ENCODE results near the gene SLC25A21. TPM values are rescaled to one million over a fixed set of nuclear protein-coding genes. Genes with fewer than 3 reads are reported as not detected.

SLC25A21 gene
- total RNA-seq, 1 experiment from 2014 or later = 2.1 TPM

DNA sequence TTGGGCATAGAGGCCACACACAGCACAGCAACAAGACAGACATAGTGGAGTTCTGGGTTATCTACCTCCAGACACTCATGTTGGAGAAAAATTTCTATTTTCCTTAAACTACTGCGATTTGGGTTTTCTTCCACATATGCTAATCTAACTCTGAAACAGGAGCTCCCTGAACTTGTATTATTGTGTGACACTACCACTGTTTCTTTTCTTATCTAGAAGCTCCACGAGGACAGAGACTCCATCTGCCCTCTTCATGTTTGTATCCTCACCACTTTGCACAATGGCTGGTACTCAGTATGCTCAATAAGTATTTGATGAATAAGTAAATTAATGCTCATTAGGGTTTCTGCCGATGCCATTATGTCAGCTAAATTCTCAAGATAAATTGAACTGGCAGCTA is 292.1 kb downstream of the SLC25A21 start:
- TF ChIP-seq POLR2AphosphoS5 (IDR thresholded peaks at IDR 0.05; ENCODE audit: low read depth, low read length) (no peak), CTCF (IDR thresholded peaks at IDR 0.05) (no peak), TCF7L2 (IDR thresholded peaks at IDR 0.05; ENCODE audit: low read depth, low read length) (no peak), SIN3A (IDR thresholded peaks at IDR 0.05; ENCODE audit: borderline replicate concordance, insufficient read depth, low read depth, low read length) (no peak), REST (IDR thresholded peaks at IDR 0.05; ENCODE audit: insufficient read depth in 1 of 2, low read depth in 2 of 2, low read length in 1 of 2) (no peak)
- no TSS peak for BruUV-seq (replicated peaks)
- ChIA-PET CTCF (no interaction called here), POLR2A (no interaction called here)
- intact Hi-C loops (cut with micrococcal nuclease; ENCODE audit: unreplicated experiment) = no loop called here
- in situ Hi-C loops (cut with HindIII; ENCODE audit: low pct_unique_long_range_greater_than_20kb, low sequenced_read_pairs) = no loop called here
- Histone ChIP-seq H3K36me3 (ENCODE audit: control insufficient read depth, insufficient read depth, low read length) (no peaks in the 10 kb centered on the region), H3K4me3 (ENCODE audit: low read depth in 2 of 2, low read length in 2 of 2) (no peak overlapping the region), H3K4me1 (ENCODE audit: control insufficient read depth, insufficient read depth, low read length) (no peaks in the 10 kb centered on the region), H3K27me3 (ENCODE audit: control insufficient read depth, insufficient read depth, low read length) (no peaks in the 10 kb centered on the region), H3K27ac (ENCODE audit: low read length) (no peak overlapping the region), H3K9me3 (ENCODE audit: control insufficient read depth, insufficient read depth, low read depth, low read length) (no peaks in the 10 kb centered on the region)
- ATAC-seq (no peak), DNase-seq (ENCODE audit: low read depth, low spot score) (no peak)

DNA sequence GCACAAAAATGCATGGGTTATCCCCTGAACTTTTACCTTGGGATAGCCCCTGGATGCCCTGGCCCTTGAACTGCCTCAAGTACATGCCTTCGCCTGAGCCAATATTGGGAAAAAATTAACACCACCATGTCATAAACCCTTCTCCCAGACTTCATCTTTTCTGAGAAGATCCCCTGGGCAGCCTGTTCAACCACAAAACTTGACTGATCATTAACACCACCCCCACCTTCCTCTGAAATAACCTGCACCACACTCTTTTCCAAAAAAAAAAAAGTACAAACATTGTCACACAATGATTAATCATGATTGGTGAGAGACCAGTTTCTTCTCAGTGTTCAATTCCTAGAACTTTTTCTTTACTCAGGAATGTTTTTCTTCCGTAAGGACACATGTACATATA is 292.8 kb downstream of the SLC25A21 start:
- Histone ChIP-seq H3K27me3 (ENCODE audit: control insufficient read depth, insufficient read depth, low read length) (no peaks in the 10 kb centered on the region), H3K4me3 (ENCODE audit: low read depth in 2 of 2, low read length in 2 of 2) (no peak overlapping the region), H3K36me3 (ENCODE audit: control insufficient read depth, insufficient read depth, low read length) (no peaks in the 10 kb centered on the region), H3K9me3 (ENCODE audit: control insufficient read depth, insufficient read depth, low read depth, low read length) (no peaks in the 10 kb centered on the region), H3K27ac (ENCODE audit: low read length) (no peak overlapping the region), H3K4me1 (ENCODE audit: control insufficient read depth, insufficient read depth, low read length) (no peaks in the 10 kb centered on the region)
- intact Hi-C loops (cut with micrococcal nuclease; ENCODE audit: unreplicated experiment) (no loop called here), in situ Hi-C loops (cut with HindIII; ENCODE audit: low pct_unique_long_range_greater_than_20kb, low sequenced_read_pairs) (no loop called here)
- ChIA-PET POLR2A (no interaction called here), CTCF (no interaction called here)
- DNase-seq (ENCODE audit: low read depth, low spot score) = no peak
- TF ChIP-seq SIN3A (IDR thresholded peaks at IDR 0.05; ENCODE audit: borderline replicate concordance, insufficient read depth, low read depth, low read length) = no peak
- TF ChIP-seq TCF7L2 (IDR thresholded peaks at IDR 0.05; ENCODE audit: low read depth, low read length) = no peak
- ATAC-seq = no peak
- BruUV-seq (replicated peaks) = no TSS peak

GRCh38 chr14:36874396-36875138 is 297.8 kb downstream of the SLC25A21 start:
- no TSS peak for BruUV-seq (replicated peaks)

More at GRCh38 chr14:36874396-36875138, 297.8 kb downstream of the SLC25A21 start:
- Histone ChIP-seq H3K9me3 (ENCODE audit: control insufficient read depth, insufficient read depth, low read depth, low read length) (no peaks in the 10 kb centered on the region), H3K27ac (ENCODE audit: low read length) (no peak overlapping the region), H3K36me3 (ENCODE audit: control insufficient read depth, insufficient read depth, low read length) (no peaks in the 10 kb centered on the region), H3K27me3 (ENCODE audit: control insufficient read depth, insufficient read depth, low read length) (no peaks in the 10 kb centered on the region), H3K4me1 (ENCODE audit: control insufficient read depth, insufficient read depth, low read length) (no peaks in the 10 kb centered on the region), H3K4me3 (ENCODE audit: low read depth in 2 of 2, low read length in 2 of 2) (no peak overlapping the region)
- intact Hi-C loops (cut with micrococcal nuclease; ENCODE audit: unreplicated experiment) (no loop called here), in situ Hi-C loops (cut with HindIII; ENCODE audit: low pct_unique_long_range_greater_than_20kb, low sequenced_read_pairs) (no loop called here)
- DNase-seq (ENCODE audit: low read depth, low spot score) (no peak), ATAC-seq (no peak)
- TF ChIP-seq CTCF (IDR thresholded peaks at IDR 0.05) = no peak
- no peak for TF ChIP-seq REST (IDR thresholded peaks at IDR 0.05; ENCODE audit: insufficient read depth in 1 of 2, low read depth in 2 of 2, low read length in 1 of 2)
- TF ChIP-seq SIN3A (IDR thresholded peaks at IDR 0.05; ENCODE audit: borderline replicate concordance, insufficient read depth, low read depth, low read length) = no peak
- TF ChIP-seq POLR2AphosphoS5 (IDR thresholded peaks at IDR 0.05; ENCODE audit: low read depth, low read length) = no peak
- no peak for TF ChIP-seq TCF7L2 (IDR thresholded peaks at IDR 0.05; ENCODE audit: low read depth, low read length)
- POLR2A ChIA-PET = no interaction called here
- CTCF ChIA-PET = no interaction called here
